ENCODE results near the gene CEP170B.

GRCh38 chr14:104821229-104821945 lies 43.7 kb upstream of the CEP170B start:
- TF ChIP-seq, protein P1, sequence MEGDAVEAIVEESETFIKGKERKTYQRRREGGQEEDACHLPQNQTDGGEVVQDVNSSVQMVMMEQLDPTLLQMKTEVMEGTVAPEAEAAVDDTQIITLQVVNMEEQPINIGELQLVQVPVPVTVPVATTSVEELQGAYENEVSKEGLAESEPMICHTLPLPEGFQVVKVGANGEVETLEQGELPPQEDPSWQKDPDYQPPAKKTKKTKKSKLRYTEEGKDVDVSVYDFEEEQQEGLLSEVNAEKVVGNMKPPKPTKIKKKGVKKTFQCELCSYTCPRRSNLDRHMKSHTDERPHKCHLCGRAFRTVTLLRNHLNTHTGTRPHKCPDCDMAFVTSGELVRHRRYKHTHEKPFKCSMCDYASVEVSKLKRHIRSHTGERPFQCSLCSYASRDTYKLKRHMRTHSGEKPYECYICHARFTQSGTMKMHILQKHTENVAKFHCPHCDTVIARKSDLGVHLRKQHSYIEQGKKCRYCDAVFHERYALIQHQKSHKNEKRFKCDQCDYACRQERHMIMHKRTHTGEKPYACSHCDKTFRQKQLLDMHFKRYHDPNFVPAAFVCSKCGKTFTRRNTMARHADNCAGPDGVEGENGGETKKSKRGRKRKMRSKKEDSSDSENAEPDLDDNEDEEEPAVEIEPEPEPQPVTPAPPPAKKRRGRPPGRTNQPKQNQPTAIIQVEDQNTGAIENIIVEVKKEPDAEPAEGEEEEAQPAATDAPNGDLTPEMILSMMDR (IDR thresholded peaks at IDR 0.05; ENCODE audit: insufficient read depth, low read length): no peak
- no peak for TF ChIP-seq POLR2AphosphoS5 (IDR thresholded peaks at IDR 0.05; ENCODE audit: low read depth)
- no peak for TF ChIP-seq REST (IDR thresholded peaks at IDR 0.05; ENCODE audit: insufficient replicate concordance, low read depth)
- no peak for TF ChIP-seq GABPA (IDR thresholded peaks at IDR 0.05; ENCODE audit: low read depth)
